ENCODE results near the gene CTSZ.

CTSZ gene

GRCh38 chr20:58997141-58997770 lies 9.8 kb downstream of the CTSZ start:
- DNase-seq (ENCODE audit: low read depth), result no peak
- TF ChIP-seq MAX (IDR thresholded peaks at IDR 0.05; ENCODE audit: low read depth, low read length) (no peak), MYC (IDR thresholded peaks at IDR 0.05; ENCODE audit: low read depth, low read length) (no peak), POLR2A (IDR thresholded peaks at IDR 0.05; ENCODE audit: extremely low read depth, insufficient read length) (no peak), CTCF (IDR thresholded peaks at IDR 0.05; ENCODE audit: low read depth, low read length) (no peak)
- H3K4me3 ChIP-seq (ENCODE audit: low read depth, low read length), result no peak overlapping the region

- TF ChIP-seq POLR2A (IDR thresholded peaks at IDR 0.05; ENCODE audit: extremely low read depth, insufficient read length) (no peak), MAX (IDR thresholded peaks at IDR 0.05; ENCODE audit: low read depth, low read length) (no peak), CTCF (IDR thresholded peaks at IDR 0.05; ENCODE audit: low read depth, low read length) (no peak), MYC (IDR thresholded peaks at IDR 0.05; ENCODE audit: low read depth, low read length) (no peak)
- no peak overlapping the region for H3K4me3 ChIP-seq (ENCODE audit: low read depth, low read length)
- DNase-seq (ENCODE audit: low read depth), result no peak
Observed at GRCh38 chr20:58996226-58996611, 10.8 kb downstream of the CTSZ start.

GRCh38 chr20:58995461-58996225 lies 11.4 kb downstream of the CTSZ start:
- TF ChIP-seq MYC (IDR thresholded peaks at IDR 0.05; ENCODE audit: low read depth, low read length), result no peak
- no peak for TF ChIP-seq CTCF (IDR thresholded peaks at IDR 0.05; ENCODE audit: low read depth, low read length)
- no peak for TF ChIP-seq POLR2A (IDR thresholded peaks at IDR 0.05; ENCODE audit: extremely low read depth, insufficient read length)
- no peak for TF ChIP-seq MAX (IDR thresholded peaks at IDR 0.05; ENCODE audit: low read depth, low read length)
- DNase-seq (ENCODE audit: low read depth), result no peak
- H3K4me3 ChIP-seq (ENCODE audit: low read depth, low read length), result no peak overlapping the region

- TF ChIP-seq POLR2A (IDR thresholded peaks at IDR 0.05; ENCODE audit: extremely low read depth, insufficient read length) (no peak), MAX (IDR thresholded peaks at IDR 0.05; ENCODE audit: low read depth, low read length) (no peak), CTCF (IDR thresholded peaks at IDR 0.05; ENCODE audit: low read depth, low read length) (no peak), MYC (IDR thresholded peaks at IDR 0.05; ENCODE audit: low read depth, low read length) (no peak)
- no peak for DNase-seq (ENCODE audit: low read depth)
- no peak overlapping the region for H3K4me3 ChIP-seq (ENCODE audit: low read depth, low read length)
Observed at GRCh38 chr20:58994390-58995159, 12.5 kb downstream of the CTSZ start.

- TF ChIP-seq MAX (IDR thresholded peaks at IDR 0.05; ENCODE audit: low read depth, low read length), result no peak
- no peak for TF ChIP-seq MYC (IDR thresholded peaks at IDR 0.05; ENCODE audit: low read depth, low read length)
- no peak for TF ChIP-seq POLR2A (IDR thresholded peaks at IDR 0.05; ENCODE audit: extremely low read depth, insufficient read length)
- TF ChIP-seq CTCF (IDR thresholded peaks at IDR 0.05; ENCODE audit: low read depth, low read length), result no peak
- no peak overlapping the region for H3K4me3 ChIP-seq (ENCODE audit: low read depth, low read length)
- DNase-seq (ENCODE audit: low read depth), result no peak
Observed at GRCh38 chr20:58993332-58994248, 13.5 kb downstream of the CTSZ start.

Data from NB4 (cell line).